Measurements from ENCODE around the gene NEU2. TPM values are rescaled to one million over a fixed set of nuclear protein-coding genes. Genes with fewer than 3 reads are reported as not detected.

NEU2 gene
- total RNA-seq, 6 donors from 2014 or later = not detected

- peak overlapping the region in 1 of 4 donors; percentile 56 for H3K4me3 ChIP-seq
- peaks cover 42 to 57% (median 49%) of the 10 kb centered on the region in 4 donors for H3K4me1 ChIP-seq
- H3K36me3 ChIP-seq = no peaks in the 10 kb centered on the region
- DNase-seq (no peak), ATAC-seq (ENCODE audit: low FRiP score in 2 of 2) (no peak)
- WGBS, 2 donors = 42 to 87% methylated on average over 3 to 7 of the region's 7 CpGs
- TF ChIP-seq POLR2A (IDR thresholded peaks at IDR 0.05) = no peak
- TF ChIP-seq CTCF (IDR thresholded peaks at IDR 0.05) = no peak
- no peak for TF ChIP-seq EP300 (IDR thresholded peaks at IDR 0.05)
- no peak for TF ChIP-seq POLR2AphosphoS5 (IDR thresholded peaks at IDR 0.05)
- H3K27me3 ChIP-seq = no peaks in the 10 kb centered on the region
- H3K9me3 ChIP-seq = no peaks in the 10 kb centered on the region
- peak overlapping the region; percentile 87 to 94 (median 90) for H3K27ac ChIP-seq
Measured at GRCh38 chr2:233059547-233059796, 27.0 kb downstream of the NEU2 start.

- no peaks in the 10 kb centered on the region for H3K36me3 ChIP-seq
- ATAC-seq (ENCODE audit: low FRiP score in 2 of 2) = peak; percentile 60 to 79
- peak within 1 kb of the TSS; percentile 32 to 61 (median 52) for H3K4me3 ChIP-seq
- peak within 1 kb of the TSS; percentile 87 to 94 (median 90) for H3K27ac ChIP-seq
- H3K9me3 ChIP-seq = no peaks in the 10 kb centered on the region
- H3K4me1 ChIP-seq = peaks cover 47 to 62% (median 53%) of the 10 kb centered on the region in 4 donors
- DNase-seq = peak; percentile 80 to 87
- 29 to 32% methylated on average over 12 to 26 of the region's 26 CpGs for WGBS, 2 donors
- H3K27me3 ChIP-seq = no peaks in the 10 kb centered on the region
- no peak for TF ChIP-seq EP300 (IDR thresholded peaks at IDR 0.05)
- peak in 2 of 6 experiments; percentile 19 to 23 for TF ChIP-seq CTCF (IDR thresholded peaks at IDR 0.05)
- peak in 1 of 4 donors; percentile 80 for TF ChIP-seq POLR2A (IDR thresholded peaks at IDR 0.05)
- TF ChIP-seq POLR2AphosphoS5 (IDR thresholded peaks at IDR 0.05) = peak; percentile 67 to 68
Measured at GRCh38 chr2:233059797-233060500, 27.5 kb downstream of the NEU2 start, which contains the start of gene INPP5D. TSS of gene INPP5D (plus strand) at chr2:233060342. CDS start at chr2:233060479, 137 bp downstream.

GRCh38 chr2:233060501-233060979 lies 28.1 kb downstream of the NEU2 start:
- H3K27ac ChIP-seq = peak overlapping the region; percentile 87 to 94 (median 90)
- H3K27me3 ChIP-seq = no peaks in the 10 kb centered on the region
- ATAC-seq (ENCODE audit: low FRiP score in 2 of 2) = peak; percentile 2 to 25
- no peaks in the 10 kb centered on the region for H3K9me3 ChIP-seq
- no peaks in the 10 kb centered on the region for H3K36me3 ChIP-seq
- TF ChIP-seq CTCF (IDR thresholded peaks at IDR 0.05) = no peak
- no peak for TF ChIP-seq POLR2AphosphoS5 (IDR thresholded peaks at IDR 0.05)
- no peak for TF ChIP-seq EP300 (IDR thresholded peaks at IDR 0.05)
- no peak for TF ChIP-seq POLR2A (IDR thresholded peaks at IDR 0.05)
- peak overlapping the region; percentile 32 to 61 (median 52) for H3K4me3 ChIP-seq
- no peak for DNase-seq
- WGBS, 2 donors = 70 to 79% methylated on average over 6 to 13 of the region's 13 CpGs
- H3K4me1 ChIP-seq = peaks cover 49 to 65% (median 54%) of the 10 kb centered on the region in 4 donors

GRCh38 chr2:233060980-233061590 lies 28.6 kb downstream of the NEU2 start:
- peaks cover 53 to 67% (median 55%) of the 10 kb centered on the region in 4 donors for H3K4me1 ChIP-seq
- WGBS, 2 donors = 32 to 35% methylated on average over 7 to 10 of the region's 10 CpGs
- no peak for TF ChIP-seq EP300 (IDR thresholded peaks at IDR 0.05)
- TF ChIP-seq POLR2AphosphoS5 (IDR thresholded peaks at IDR 0.05) = no peak
- no peak for TF ChIP-seq POLR2A (IDR thresholded peaks at IDR 0.05)
- TF ChIP-seq CTCF (IDR thresholded peaks at IDR 0.05) = no peak
- peak overlapping the region; percentile 32 to 61 (median 52) for H3K4me3 ChIP-seq
- ATAC-seq (ENCODE audit: low FRiP score in 2 of 2) (peak in 1 of 2 donors; percentile 16), DNase-seq (no peak)
- H3K9me3 ChIP-seq = no peaks in the 10 kb centered on the region
- H3K27ac ChIP-seq = peak overlapping the region; percentile 87 to 94 (median 90)
- H3K36me3 ChIP-seq = no peaks in the 10 kb centered on the region
- H3K27me3 ChIP-seq = no peaks in the 10 kb centered on the region

Measured in upper lobe of left lung (tissue), 6 donors.